Heart left ventricle (tissue), 13 donors: ENCODE measurements around the gene ADAM19.

Experiments
- POLR2A ChIP-seq, 2 donors: fragments of 450-650 bp; IDR thresholded peaks; one replicate each; pipeline ENCODE4 v1.6.1; 2017; ENCODE audit warnings: antibody characterized with exemption in 2 of 2, mild to moderate bottlenecking in 2 of 2, moderate library complexity in 2 of 2
- TF ChIP-seq, protein P1 (sequence below), 12 donors: fragments of 200-600 bp; sonication (generic) in 4 of 12; IDR thresholded peaks; one replicate each; pipeline versions ENCODE4 v1.5.0 to v1.8.0; 2018 to 2022; ENCODE audit warnings: antibody characterized with exemption in 12 of 12, mild to moderate bottlenecking in 5 of 12
- donor health status: ischemic (EF 13 %, LVEDD 7.1; RV severe dilation, severe dysfunction).
- donor health status: DM: no; HTN: yes; CAD: no.
- donor health status: DM: no; HTN: no; CAD: no.
- donor health status: ischemic (EF 25% LVEDD 6.9; RV normal size, moderate dysfunction).
- donor health status: ischemic (EF 25% LVEDD 5.7; RV mildly dilated, moderate dysfunction).
- donor health status: ischemic (EF 35%, LVEDD 5.7; RV mildly dilated, moderate dysfunction).
- donor health status: nonischemic (EF 11% LVEDD 7.7; RV severe dilation, severe dysfunction).
- donor health status: DM: yes; HTN: yes; CAD: no.
- donor health status: PGD.
- donor health status: ischemic (EF 29% LVEDD 5.4; RV normal size, mild dysfunction).
- donor health status: nonischemic (EF 23%, LVEDD 6.1; RV moderate dilation, normal function).

- TF ChIP-seq, protein P1, sequence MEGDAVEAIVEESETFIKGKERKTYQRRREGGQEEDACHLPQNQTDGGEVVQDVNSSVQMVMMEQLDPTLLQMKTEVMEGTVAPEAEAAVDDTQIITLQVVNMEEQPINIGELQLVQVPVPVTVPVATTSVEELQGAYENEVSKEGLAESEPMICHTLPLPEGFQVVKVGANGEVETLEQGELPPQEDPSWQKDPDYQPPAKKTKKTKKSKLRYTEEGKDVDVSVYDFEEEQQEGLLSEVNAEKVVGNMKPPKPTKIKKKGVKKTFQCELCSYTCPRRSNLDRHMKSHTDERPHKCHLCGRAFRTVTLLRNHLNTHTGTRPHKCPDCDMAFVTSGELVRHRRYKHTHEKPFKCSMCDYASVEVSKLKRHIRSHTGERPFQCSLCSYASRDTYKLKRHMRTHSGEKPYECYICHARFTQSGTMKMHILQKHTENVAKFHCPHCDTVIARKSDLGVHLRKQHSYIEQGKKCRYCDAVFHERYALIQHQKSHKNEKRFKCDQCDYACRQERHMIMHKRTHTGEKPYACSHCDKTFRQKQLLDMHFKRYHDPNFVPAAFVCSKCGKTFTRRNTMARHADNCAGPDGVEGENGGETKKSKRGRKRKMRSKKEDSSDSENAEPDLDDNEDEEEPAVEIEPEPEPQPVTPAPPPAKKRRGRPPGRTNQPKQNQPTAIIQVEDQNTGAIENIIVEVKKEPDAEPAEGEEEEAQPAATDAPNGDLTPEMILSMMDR (IDR thresholded peaks at IDR 0.05) = no peak
- TF ChIP-seq POLR2A (IDR thresholded peaks at IDR 0.05) = no peak
These were observed 9.1 kb upstream of the ADAM19 start for GRCh38 chr5:157584628-157585027.
